Measurements from ENCODE around the gene ROS1.

DNA sequence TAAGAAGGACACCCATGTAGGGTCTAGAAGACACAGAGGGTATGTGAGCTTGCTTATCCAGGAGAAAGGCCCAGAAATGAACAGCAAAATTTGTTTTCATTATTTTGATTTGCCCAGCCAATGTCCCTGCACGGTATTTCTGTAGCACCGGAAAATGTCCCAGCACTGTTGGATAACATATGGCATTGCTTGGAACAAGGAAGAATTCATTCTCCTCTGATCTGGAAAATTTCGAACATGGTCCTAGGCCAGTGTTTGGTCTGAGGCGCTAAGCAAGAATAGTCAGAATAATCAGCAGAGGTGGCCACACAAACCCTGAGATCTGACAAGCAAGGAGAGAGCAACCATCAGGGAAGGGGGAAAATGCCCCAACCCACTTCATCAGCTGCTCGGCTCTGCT is 26.6 kb downstream of the ROS1 start:
- TF ChIP-seq, protein P1, sequence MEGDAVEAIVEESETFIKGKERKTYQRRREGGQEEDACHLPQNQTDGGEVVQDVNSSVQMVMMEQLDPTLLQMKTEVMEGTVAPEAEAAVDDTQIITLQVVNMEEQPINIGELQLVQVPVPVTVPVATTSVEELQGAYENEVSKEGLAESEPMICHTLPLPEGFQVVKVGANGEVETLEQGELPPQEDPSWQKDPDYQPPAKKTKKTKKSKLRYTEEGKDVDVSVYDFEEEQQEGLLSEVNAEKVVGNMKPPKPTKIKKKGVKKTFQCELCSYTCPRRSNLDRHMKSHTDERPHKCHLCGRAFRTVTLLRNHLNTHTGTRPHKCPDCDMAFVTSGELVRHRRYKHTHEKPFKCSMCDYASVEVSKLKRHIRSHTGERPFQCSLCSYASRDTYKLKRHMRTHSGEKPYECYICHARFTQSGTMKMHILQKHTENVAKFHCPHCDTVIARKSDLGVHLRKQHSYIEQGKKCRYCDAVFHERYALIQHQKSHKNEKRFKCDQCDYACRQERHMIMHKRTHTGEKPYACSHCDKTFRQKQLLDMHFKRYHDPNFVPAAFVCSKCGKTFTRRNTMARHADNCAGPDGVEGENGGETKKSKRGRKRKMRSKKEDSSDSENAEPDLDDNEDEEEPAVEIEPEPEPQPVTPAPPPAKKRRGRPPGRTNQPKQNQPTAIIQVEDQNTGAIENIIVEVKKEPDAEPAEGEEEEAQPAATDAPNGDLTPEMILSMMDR (IDR thresholded peaks at IDR 0.05), result no peak
- TF ChIP-seq EZH2 (IDR thresholded peaks at IDR 0.05; ENCODE audit: borderline replicate concordance, insufficient read depth, low read depth, low read length, poor library complexity, severe bottlenecking), result no peak

Data from B cell (primary cell).